Renal pelvis (tissue), 12 donors: ENCODE results near the gene ADRM1. TPM values are rescaled to one million over a fixed set of nuclear protein-coding genes. Genes with fewer than 3 reads are reported as not detected.

Experiments used
- DNase-seq: peaks from one replicate; pipeline ENCODE4 v3.0.0-alpha.2; 2013
- long read RNA-seq, 16 experiments: transcript quantifications; one replicate each; lab custom pipeline, GENCODE V29; 2026
- polyA plus RNA-seq, 3 donors: library from polyadenylated mRNA; unstranded; fragments of 120-200 nt; gene quantifications; one replicate each; pipeline ENCODE4 v1.2.1, GENCODE V29; 2013; ENCODE audit not compliant: insufficient read length in 3 of 3

The ADRM1 gene
- polyA plus RNA-seq: 10 to 100 TPM; 54.1 to 72.3 (median 67.0) TPM
- long read RNA-seq, donor 1, transcript ADRM1-201 (10 exons, 1,478 nt): major isoform, 33 of 43 reads
- long read RNA-seq, donor 1, partial matches to known transcripts: 8 of 43 reads
- long read RNA-seq, donor 1, other reads (novel, unspliced or antisense): 0 of 43 reads
- long read RNA-seq, donor 2, transcript ADRM1-201 (10 exons, 1,478 nt): major isoform, 42 of 59 reads
- long read RNA-seq, donor 2, partial matches to known transcripts: 13 of 59 reads
- long read RNA-seq, donor 2, other reads (novel, unspliced or antisense): 0 of 59 reads
- long read RNA-seq, donor 3, transcript ADRM1-201 (10 exons, 1,478 nt): major isoform, 31 of 55 reads
- long read RNA-seq, donor 3, partial matches to known transcripts: 22 of 55 reads
- long read RNA-seq, donor 3, other reads (novel, unspliced or antisense): 0 of 55 reads
- long read RNA-seq, donor 4, transcript ADRM1-201 (10 exons, 1,478 nt): major isoform, 44 of 102 reads
- long read RNA-seq, donor 4, partial matches to known transcripts: 49 of 102 reads
- long read RNA-seq, donor 4, other reads (novel, unspliced or antisense): 5 of 102 reads
- long read RNA-seq, donor 5, transcript ADRM1-201 (10 exons, 1,478 nt): major isoform, 15 of 38 reads
- long read RNA-seq, donor 5, partial matches to known transcripts: 23 of 38 reads
- long read RNA-seq, donor 5, other reads (novel, unspliced or antisense): 0 of 38 reads
- long read RNA-seq, donor 6, transcript ADRM1-201 (10 exons, 1,478 nt): major isoform, 28 of 56 reads
- long read RNA-seq, donor 6, partial matches to known transcripts: 26 of 56 reads
- long read RNA-seq, donor 6, other reads (novel, unspliced or antisense): 0 of 56 reads
- long read RNA-seq, donor 7, transcript ADRM1-201 (10 exons, 1,478 nt): major isoform, 36 of 89 reads
- long read RNA-seq, donor 7, partial matches to known transcripts: 52 of 89 reads
- long read RNA-seq, donor 7, other reads (novel, unspliced or antisense): 0 of 89 reads
- long read RNA-seq, donor 8, transcript ADRM1-201 (10 exons, 1,478 nt): major isoform, 10 of 17 reads
- long read RNA-seq, donor 8, partial matches to known transcripts: 7 of 17 reads
- long read RNA-seq, donor 8, other reads (novel, unspliced or antisense): 0 of 17 reads
- long read RNA-seq, donor 9, transcript ADRM1-201 (10 exons, 1,478 nt): major isoform, 36 of 82 reads
- long read RNA-seq, donor 9, partial matches to known transcripts: 36 of 82 reads
- long read RNA-seq, donor 9, other reads (novel, unspliced or antisense): 8 of 82 reads
- long read RNA-seq, donor 10, transcript ADRM1-201 (10 exons, 1,478 nt): major isoform, 29 of 99 reads
- long read RNA-seq, donor 10, transcript ADRM1-205 (9 exons, 1,361 nt): minor isoform, 6 of 99 reads
- long read RNA-seq, donor 10, partial matches to known transcripts: 64 of 99 reads
- long read RNA-seq, donor 10, other reads (novel, unspliced or antisense): 0 of 99 reads
- long read RNA-seq, donor 11, transcript ADRM1-201 (10 exons, 1,478 nt): major isoform, 12 of 45 reads
- long read RNA-seq, donor 11, partial matches to known transcripts: 32 of 45 reads
- long read RNA-seq, donor 11, other reads (novel, unspliced or antisense): 0 of 45 reads
- long read RNA-seq, donor 12, transcript ADRM1-201 (10 exons, 1,478 nt): major isoform, 60 of 87 reads
- long read RNA-seq, donor 12, partial matches to known transcripts: 24 of 87 reads
- long read RNA-seq, donor 12, other reads (novel, unspliced or antisense): 0 of 87 reads
- long read RNA-seq, donor 13, transcript ADRM1-201 (10 exons, 1,478 nt): major isoform, 12 of 83 reads
- long read RNA-seq, donor 13, partial matches to known transcripts: 61 of 83 reads
- long read RNA-seq, donor 13, other reads (novel, unspliced or antisense): 7 of 83 reads
- long read RNA-seq, donor 14, transcript ADRM1-201 (10 exons, 1,478 nt): major isoform, 30 of 201 reads
- long read RNA-seq, donor 14, partial matches to known transcripts: 147 of 201 reads
- long read RNA-seq, donor 14, other reads (novel, unspliced or antisense): 22 of 201 reads
- long read RNA-seq, donor 15, transcript ADRM1-201 (10 exons, 1,478 nt): major isoform, 62 of 102 reads
- long read RNA-seq, donor 15, partial matches to known transcripts: 37 of 102 reads
- long read RNA-seq, donor 15, other reads (novel, unspliced or antisense): 0 of 102 reads
- long read RNA-seq, donor 16, transcript ADRM1-201 (10 exons, 1,478 nt): major isoform, 32 of 55 reads
- long read RNA-seq, donor 16, partial matches to known transcripts: 21 of 55 reads
- long read RNA-seq, donor 16, other reads (novel, unspliced or antisense): 0 of 55 reads

DNA sequence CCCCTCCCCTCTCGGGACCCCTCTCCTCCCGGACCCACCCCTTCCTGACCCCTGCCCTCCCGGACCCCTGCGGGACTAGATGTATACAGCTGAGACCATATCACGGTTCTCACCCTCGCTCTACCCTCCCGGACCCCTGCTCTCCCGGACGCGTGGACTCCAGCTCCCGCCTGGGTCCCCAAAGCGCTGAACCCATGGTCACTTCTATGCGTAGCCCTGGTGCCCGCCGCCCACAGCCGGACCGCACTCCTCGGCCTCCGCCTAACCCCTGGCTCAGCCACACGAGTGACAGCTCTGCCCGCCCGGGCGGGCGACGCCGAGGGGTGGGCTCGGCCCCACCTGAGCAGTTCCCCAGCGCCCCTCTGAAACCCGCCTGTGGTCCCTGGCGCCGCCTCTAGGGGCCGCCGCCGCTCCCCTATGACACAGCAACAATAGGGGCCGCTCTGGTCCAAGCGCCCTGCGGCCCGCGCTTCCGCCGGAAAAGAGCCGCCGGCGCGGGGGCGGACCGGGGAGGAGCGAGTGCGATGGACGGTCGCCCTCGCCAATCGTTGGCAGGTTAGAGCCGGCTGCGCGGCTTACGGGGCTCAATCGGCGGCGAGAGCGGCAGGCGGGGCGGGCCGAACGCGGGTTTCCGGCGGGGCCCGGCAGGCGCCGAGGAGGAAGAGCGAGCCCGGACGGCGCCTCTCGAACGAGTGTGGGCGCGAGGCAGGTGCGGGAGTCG is at the start of gene ADRM1:
Gene ADRM1 (plus strand): TSS at position 657 of the 721 bp plus-strand sequence. CDS start 572 bp downstream, outside the sequence.
- DNase-seq: peak; percentile 98

DNA sequence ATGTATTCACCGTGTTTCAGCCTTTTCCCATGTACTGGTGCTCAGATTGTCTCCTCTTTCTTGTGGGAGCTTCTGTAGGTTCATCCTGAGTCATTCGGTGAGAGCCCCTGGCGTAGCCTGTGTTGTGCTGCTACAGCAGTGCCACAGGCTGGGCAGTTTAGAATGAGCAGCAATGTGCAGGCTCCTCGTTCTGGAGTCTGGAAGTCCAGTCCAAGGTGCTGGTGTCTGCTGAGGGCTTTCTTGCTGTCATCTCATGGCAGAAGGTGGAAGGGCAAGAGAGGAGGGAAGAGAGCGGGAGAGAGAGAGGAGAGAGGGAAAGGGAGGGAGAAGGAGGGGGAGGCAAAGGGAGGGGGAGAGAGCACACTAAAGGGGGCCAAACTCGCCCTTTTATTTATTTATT is 49.4 kb upstream of the ADRM1 start:
- DNase-seq: no peak

DNA sequence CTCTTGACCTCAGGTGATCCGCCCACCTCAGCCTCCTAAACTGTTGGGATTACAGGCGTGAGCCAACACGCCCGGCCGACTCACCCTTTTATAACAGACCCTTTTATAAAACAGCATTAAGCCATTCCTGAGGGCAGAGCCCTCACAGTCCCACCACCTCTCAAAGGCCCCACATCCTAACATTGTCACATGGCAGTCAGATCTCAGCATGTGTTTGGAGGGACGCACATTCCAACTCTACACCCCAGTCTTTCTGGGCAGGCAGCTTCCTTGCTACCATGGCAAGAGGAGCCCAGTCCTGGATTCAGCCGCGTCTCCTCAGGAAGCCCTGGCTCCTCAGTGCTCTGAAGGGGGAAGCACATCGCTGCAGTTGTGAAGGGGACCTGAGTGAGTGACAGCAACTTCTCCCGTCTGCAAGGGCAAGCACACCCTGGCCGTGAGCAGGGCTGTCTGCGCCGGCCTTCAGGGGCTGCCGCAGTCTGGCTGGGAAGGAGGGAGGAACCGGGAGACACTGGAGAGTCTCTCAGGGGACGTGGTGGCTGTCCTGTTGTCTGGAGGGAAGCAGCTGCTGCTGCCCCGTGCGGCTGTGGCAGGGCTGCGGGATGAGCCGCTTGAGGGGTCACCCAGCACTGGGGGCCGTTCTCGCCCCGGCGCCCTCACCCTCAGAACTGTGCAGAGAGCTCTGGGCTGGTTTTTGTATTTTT is 48.6 kb upstream of the ADRM1 start:
- no peak for DNase-seq

DNA sequence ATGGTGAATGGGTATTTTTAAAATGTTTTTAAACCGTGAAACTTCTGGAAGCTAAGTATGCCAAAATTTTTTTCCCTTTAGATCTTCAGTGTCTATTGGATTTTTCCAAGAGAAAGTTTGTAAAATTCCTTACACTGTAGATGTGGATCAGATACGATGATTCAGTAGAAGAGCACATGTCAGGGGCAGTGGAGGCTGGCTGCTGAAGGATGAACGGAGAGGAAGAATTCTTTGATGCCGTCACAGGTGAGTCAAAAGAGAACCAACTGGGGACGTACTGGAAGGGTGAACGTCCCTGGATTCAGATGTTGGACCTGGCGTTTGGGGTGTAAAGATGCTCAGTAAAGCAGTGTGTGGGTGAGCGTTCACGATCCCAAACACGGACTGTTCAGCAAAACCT is 46.8 kb upstream of the ADRM1 start:
- DNase-seq: no peak

DNA sequence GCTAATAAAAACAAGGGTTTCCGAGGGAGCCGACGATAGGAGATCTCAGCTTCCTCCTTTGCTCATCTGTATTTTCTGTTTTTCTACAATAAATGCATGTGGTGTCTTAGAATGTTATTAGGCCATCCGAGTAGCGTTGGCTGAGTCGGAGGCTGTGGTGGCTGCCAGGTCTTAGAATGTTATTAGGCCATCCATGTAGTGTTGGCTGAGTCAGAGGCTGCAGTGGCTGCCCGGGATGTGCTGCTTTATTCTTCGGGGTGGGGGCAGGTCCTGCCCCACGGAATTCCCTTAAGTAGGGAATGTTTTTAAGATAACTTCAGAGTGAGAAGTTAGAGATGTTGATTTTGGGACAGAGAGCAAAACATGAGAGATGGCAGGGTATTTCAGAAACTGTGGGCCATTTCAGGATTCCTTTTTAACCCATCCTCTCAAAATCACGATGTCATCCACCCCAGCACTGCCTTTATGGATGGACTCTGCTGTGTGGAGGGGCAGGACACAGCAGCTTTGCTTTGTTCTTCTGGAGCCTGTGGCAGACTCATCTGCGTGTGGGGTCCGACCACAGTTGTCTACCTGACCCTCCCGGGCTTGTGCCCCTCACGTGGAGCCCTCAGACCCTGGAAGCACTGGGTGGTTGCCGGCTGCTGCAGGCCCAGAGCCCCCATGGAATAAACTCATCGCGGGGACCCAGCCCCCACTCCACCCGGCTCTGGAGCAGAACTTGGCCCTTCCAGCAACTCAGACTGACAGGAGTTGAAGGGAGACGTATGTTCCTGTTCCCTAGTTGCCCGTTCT is 44.1 kb upstream of the ADRM1 start:
- no peak for DNase-seq

- no peak for DNase-seq
These were observed 43.6 kb upstream of the ADRM1 start for GRCh38 chr20:62259294-62259565.

GRCh38 chr20:62262064-62262463 is 40.7 kb upstream of the ADRM1 start:
- DNase-seq: no peak

DNA sequence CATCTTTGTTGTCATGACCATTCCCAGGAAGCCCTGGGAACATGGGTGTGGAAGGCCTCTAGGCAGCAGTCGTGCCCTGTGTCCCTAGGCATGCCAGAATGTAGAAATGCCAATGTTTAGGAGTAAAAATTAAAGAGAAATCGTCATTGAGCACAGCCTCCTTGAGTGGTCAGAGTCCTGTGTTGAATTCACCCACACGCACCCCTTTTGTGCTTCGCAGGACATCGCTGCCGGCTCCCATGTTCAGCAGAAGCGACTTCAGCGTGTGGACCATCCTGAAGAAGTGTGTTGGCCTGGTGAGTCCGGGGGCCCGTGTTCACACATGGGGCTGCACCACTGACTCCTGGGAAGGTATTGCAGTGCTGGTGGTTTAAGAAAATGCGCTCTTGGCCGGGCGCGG is 39.4 kb upstream of the ADRM1 start:
- DNase-seq: no peak

GRCh38 chr20:62265365-62265764 is 37.4 kb upstream of the ADRM1 start:
- DNase-seq: no peak

DNA sequence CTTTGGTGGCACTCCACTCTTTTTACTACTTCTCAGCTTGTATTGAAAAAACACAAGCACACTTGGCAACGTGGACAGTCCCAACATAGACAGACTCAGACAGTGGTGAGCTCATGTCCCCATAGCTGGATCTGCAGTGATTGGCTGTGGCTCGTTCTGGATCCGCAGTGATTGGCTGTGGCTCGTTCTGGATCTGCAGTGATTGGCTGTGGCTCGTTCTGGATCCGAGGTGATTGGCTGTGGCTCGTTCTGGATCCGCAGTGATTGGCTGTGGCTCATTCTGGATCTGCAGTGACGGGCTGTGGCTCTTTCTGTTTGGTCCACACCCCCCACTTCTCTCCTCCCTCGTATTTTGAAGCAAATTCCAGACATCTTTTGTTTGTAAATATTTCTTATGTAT is 36.5 kb upstream of the ADRM1 start:
- DNase-seq: no peak

DNA sequence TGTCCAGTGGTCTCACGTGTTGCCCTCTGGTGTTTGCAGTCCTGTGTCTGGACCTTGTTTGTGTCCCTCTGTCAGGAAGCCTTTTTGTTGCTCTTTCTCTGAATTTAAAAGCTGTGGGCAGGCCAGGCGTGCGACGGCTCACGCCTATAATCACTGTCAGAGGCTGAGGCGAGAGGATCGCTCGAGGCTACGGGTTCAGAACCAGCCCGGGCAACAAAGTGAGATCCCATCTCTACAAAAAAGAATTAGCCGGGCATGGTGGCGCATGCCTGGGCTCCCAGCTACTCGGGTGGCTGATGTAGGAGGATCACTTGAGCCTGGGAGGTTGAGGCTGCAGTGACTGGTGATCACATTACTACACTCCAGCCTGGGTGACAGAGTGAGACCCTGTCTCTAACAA is 35.9 kb upstream of the ADRM1 start:
- DNase-seq: no peak

GRCh38 chr20:62267543-62267942 is 35.3 kb upstream of the ADRM1 start:
- no peak for DNase-seq

DNA sequence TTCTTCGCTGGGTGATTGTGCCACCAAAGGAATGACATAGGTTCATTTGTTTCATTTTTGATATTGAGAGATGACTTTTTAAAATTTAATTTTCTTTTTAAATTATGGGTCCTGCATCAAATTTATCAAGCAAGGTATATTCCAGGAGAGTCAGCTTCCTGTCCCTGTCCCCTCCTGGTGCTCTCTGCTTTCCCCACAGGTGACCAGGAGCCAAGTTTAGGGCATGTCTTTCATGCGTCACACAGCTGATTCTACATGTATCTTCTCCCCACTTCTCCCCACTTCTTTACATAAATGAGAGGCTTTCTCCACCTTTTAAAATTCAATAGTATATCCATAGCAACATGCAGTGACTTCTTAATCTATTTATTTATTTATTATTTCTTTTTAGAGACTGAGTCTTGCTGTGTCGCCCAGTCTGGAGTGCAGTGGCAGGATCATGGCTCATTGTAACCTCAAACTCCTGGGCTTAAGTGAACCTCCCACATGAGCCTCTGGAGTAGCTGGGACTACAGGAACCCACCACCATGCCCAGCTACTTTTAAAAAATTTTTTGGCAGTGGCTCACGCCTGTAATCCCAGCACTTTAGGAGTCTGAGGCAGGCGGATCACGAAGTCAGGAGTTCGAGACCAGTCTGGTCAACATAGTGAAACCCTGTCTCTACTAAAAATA is 34.4 kb upstream of the ADRM1 start:
- DNase-seq: no peak

- no peak for DNase-seq
These were observed 33.4 kb upstream of the ADRM1 start for GRCh38 chr20:62269378-62269777.

DNA sequence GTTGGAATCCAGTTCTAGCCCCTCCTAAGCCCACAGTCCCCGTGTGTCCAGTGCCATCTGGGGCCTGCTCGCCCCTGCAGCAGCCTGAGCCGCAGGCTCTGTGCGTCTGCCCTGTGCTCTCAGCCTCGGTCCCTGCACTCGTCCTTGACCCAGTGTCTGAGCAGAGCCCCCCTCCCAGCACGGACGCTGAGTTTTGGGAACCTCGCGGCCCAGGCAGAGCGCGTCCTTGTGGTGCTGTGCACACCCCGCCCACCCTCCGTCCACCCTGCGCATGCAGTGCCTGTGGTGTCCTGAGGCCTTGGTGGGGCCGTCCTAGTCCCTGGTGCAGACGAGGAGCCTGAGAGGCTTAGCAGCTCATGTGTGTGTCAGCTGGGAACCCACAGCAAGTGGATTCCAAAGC is 32.9 kb upstream of the ADRM1 start:
- DNase-seq: no peak

- no peak for DNase-seq
These were observed 30.6 kb upstream of the ADRM1 start for GRCh38 chr20:62272200-62272599.

DNA sequence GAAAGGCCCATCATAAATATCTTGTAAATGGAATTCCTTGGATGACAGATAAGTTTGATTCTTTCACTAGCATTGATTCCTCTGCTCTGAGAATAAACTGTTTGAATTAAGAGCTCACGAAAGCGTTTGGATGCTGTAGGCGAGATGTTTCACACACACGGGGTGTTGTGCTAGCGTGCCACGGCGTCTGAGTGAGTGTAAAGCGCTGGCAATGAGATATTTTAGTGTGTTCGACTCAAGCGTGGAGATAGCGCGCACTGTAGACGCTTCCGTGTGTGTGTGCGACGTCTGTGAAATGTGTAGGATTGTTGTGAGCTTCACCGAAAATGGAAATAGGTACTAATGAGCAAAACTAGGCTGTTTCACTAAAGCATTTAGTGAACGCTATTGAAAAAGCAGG is 29.4 kb upstream of the ADRM1 start:
- no peak for DNase-seq
